22Rv1 (cell line): Measurements from ENCODE around the gene ETV2.

Experiments
- CTCF ChIP-seq: fragments of 450-650 bp; IDR thresholded peaks from 2 replicates; pipeline ENCODE4 v1.5.1; 2017; ENCODE audit warnings: mild to moderate bottlenecking
- ZFX ChIP-seq: fragments of 450-650 bp; IDR thresholded peaks from 2 replicates; pipeline ENCODE4 v1.6.1; 2017; ENCODE audit warnings: antibody characterized with exemption, borderline replicate concordance

GRCh38 chr19:35601971-35602370 lies 39.6 kb upstream of the ETV2 start:
- TF ChIP-seq CTCF, result no peak
- no peak for TF ChIP-seq ZFX
